Fibroblast of lung (primary cell): ENCODE measurements around the gene NEO1. TPM values are rescaled to one million over a fixed set of nuclear protein-coding genes. Genes with fewer than 3 reads are reported as not detected.

Experiments used
- DNase-seq, 2 donors: peaks; one replicate each; pipeline versions ENCODE4 v3.0.0 to v3.0.0-alpha.2; 2010; ENCODE audit warnings: low read depth in 2 of 2
- H2AFZ ChIP-seq: 2 replicates; pipeline ENCODE4 v1.5.1; 2012; ENCODE audit warnings: low read length, control low read depth, inconsistent platforms
- H3K27ac ChIP-seq: 2 replicates; pipeline ENCODE4 v1.5.1; 2011; ENCODE audit warnings: low read length, control low read depth; ENCODE audit not compliant: insufficient read depth
- H3K27me3 ChIP-seq: 2 replicates; pipeline ENCODE4 v1.5.1; 2011; ENCODE audit warnings: mild to moderate bottlenecking, low read length; ENCODE audit not compliant: control insufficient read depth, insufficient read depth
- H3K36me3 ChIP-seq: 2 replicates; pipeline ENCODE4 v1.5.1; 2011; ENCODE audit warnings: low read length; ENCODE audit not compliant: control insufficient read depth, insufficient read depth
- H3K4me1 ChIP-seq: 2 replicates; pipeline ENCODE4 v1.5.1; 2011; ENCODE audit warnings: low read length; ENCODE audit not compliant: control insufficient read depth, insufficient read depth; ENCODE audit errors: extremely low read depth
- H3K4me2 ChIP-seq: 2 replicates; pipeline ENCODE4 v1.5.1; 2011; ENCODE audit warnings: low read length, control low read depth; ENCODE audit not compliant: insufficient read depth; ENCODE audit errors: extremely low read depth
- H3K4me3 ChIP-seq, 4 experiments: fragments of 200-600 bp in 1 of 4; sonication (generic) in 1 of 4; replicated peaks in 1 of 4; 2 replicates each; pipeline ENCODE4 v1.5.1; 2011 to 2016; ENCODE audit warnings: low read length in 4 of 4, low read depth in 3 of 4, mild to moderate bottlenecking in 3 of 4, control low read depth in 2 of 4, inconsistent platforms in 1 of 4, mixed read lengths in 1 of 4; ENCODE audit not compliant: insufficient read depth in 1 of 4; ENCODE audit errors: control extremely low read depth in 1 of 4
- H3K79me2 ChIP-seq: 2 replicates; pipeline ENCODE4 v1.5.1; 2012; ENCODE audit warnings: mild to moderate bottlenecking, low read length, inconsistent platforms; ENCODE audit not compliant: control insufficient read depth, insufficient read depth
- H3K9ac ChIP-seq: 2 replicates; pipeline ENCODE4 v1.5.1; 2011; ENCODE audit warnings: mild to moderate bottlenecking, low read length, control low read depth; ENCODE audit not compliant: insufficient read depth
- H3K9me3 ChIP-seq: 2 replicates; pipeline ENCODE4 v1.5.1; 2012; ENCODE audit warnings: low read depth, low read length; ENCODE audit not compliant: control insufficient read depth, insufficient read depth
- H4K20me1 ChIP-seq: 2 replicates; pipeline ENCODE4 v1.5.1; 2011; ENCODE audit warnings: low read length; ENCODE audit not compliant: control insufficient read depth, insufficient read depth; ENCODE audit errors: extremely low read depth
- EZH2 ChIP-seq: IDR thresholded peaks from 2 replicates; pipeline ENCODE4 v1.5.1; 2012; ENCODE audit warnings: low read length, control low read depth, mild to moderate bottlenecking; ENCODE audit errors: missing control alignments
- polyA plus RNA-seq, 2 donors: library from polyadenylated mRNA; depleted of rRNA in 1 of 2; stranded (reverse) in 1 of 2; unstranded in 1 of 2; fragments of >200 nt; gene quantifications; 2 replicates each; pipeline ENCODE4 v1.2.1, GENCODE V29; 2011 to 2012; ENCODE audit warnings: missing spikeins in 1 of 2
- total RNA-seq: library from RNA; depleted of rRNA; stranded (reverse); fragments of >200 nt; gene quantifications from 2 replicates; pipeline ENCODE4 v1.2.1, GENCODE V29; 2014
- TF ChIP-seq, protein P1 (sequence below), 2 donors: IDR thresholded peaks in 1 of 2; conservative IDR thresholded peaks in 1 of 2; 1 replicate in 1 of 2; 2 replicates in 1 of 2; pipeline ENCODE4 v1.5.1; 2011 to 2012; ENCODE audit warnings: low read length in 2 of 2, control low read depth in 1 of 2, inconsistent platforms in 1 of 2, low read depth in 1 of 2, mild to moderate bottlenecking in 1 of 2

Gene NEO1
- total and polyA plus RNA-seq, 2 donors (not counting 1 experiment from before 2014, with no cell fraction given): 6.2 to 19.3 TPM

DNA sequence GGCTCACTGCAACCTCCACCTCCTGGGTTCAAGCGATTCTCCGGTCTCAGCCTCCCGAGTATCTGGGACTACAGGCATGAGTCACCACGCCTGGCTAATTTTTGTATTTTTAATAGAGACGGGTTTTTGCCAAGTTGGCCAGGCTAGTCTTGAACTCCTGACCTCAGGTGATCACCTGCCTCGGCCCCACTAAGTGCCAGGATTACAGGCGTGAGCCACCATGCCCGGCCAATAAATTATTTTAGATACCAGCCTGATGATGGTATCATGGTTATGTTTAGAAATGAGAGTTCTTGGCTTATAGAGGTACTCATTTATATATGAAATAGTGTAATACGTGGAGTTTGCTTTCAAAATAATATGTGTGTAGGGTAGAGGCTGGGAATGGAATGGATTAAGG is 119.4 kb downstream of the NEO1 start:
- no peaks in the 10 kb centered on the region for H4K20me1 ChIP-seq
- H3K4me1 ChIP-seq: no peaks in the 10 kb centered on the region
- no peaks in the 10 kb centered on the region for H3K79me2 ChIP-seq
- H2AFZ ChIP-seq: no peak overlapping the region
- H3K4me2 ChIP-seq: no peak overlapping the region
- no peaks in the 10 kb centered on the region for H3K9me3 ChIP-seq
- no peaks in the 10 kb centered on the region for H3K36me3 ChIP-seq
- no peak overlapping the region for H3K27ac ChIP-seq
- no peak for DNase-seq
- TF ChIP-seq, protein P1, sequence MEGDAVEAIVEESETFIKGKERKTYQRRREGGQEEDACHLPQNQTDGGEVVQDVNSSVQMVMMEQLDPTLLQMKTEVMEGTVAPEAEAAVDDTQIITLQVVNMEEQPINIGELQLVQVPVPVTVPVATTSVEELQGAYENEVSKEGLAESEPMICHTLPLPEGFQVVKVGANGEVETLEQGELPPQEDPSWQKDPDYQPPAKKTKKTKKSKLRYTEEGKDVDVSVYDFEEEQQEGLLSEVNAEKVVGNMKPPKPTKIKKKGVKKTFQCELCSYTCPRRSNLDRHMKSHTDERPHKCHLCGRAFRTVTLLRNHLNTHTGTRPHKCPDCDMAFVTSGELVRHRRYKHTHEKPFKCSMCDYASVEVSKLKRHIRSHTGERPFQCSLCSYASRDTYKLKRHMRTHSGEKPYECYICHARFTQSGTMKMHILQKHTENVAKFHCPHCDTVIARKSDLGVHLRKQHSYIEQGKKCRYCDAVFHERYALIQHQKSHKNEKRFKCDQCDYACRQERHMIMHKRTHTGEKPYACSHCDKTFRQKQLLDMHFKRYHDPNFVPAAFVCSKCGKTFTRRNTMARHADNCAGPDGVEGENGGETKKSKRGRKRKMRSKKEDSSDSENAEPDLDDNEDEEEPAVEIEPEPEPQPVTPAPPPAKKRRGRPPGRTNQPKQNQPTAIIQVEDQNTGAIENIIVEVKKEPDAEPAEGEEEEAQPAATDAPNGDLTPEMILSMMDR (conservative IDR thresholded peaks at IDR 0.05 in 1 of 2, IDR thresholded peaks at IDR 0.05 in 1 of 2; ENCODE audit: low read depth in 1 of 2, low read length in 2 of 2): no peak
- TF ChIP-seq EZH2: no peak
- no peak overlapping the region for H3K9ac ChIP-seq
- no peaks in the 10 kb centered on the region for H3K27me3 ChIP-seq
- H3K4me3 ChIP-seq: no peak overlapping the region

DNA sequence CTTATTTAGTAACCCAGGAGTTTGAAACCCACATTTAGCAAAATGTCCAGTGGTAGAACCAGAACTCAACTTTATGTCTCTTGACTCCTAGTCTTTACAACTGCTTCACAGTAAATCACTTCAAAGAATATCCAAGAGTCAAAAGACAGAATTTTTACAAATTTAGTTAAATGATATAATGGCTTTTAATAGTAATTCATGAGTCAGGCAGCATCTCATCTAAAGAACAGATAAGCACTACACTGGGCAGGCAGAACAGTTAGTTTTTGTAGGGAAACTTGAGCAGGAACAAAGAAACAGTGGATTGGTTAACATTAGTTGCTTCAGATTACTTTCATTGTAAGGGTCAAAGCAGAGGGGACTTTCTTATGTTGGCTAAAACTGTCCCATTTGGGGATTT is 120.2 kb downstream of the NEO1 start:
- Histone ChIP-seq H2AFZ (no peak overlapping the region), H3K36me3 (no peaks in the 10 kb centered on the region), H3K27ac (no peak overlapping the region), H3K4me3 (no peak overlapping the region), H3K4me2 (no peak overlapping the region), H4K20me1 (no peaks in the 10 kb centered on the region), H3K79me2 (no peaks in the 10 kb centered on the region), H3K9me3 (no peaks in the 10 kb centered on the region), H3K9ac (no peak overlapping the region), H3K27me3 (no peaks in the 10 kb centered on the region), H3K4me1 (no peaks in the 10 kb centered on the region)
- no peak for TF ChIP-seq EZH2
- TF ChIP-seq, protein P1 (conservative IDR thresholded peaks at IDR 0.05 in 1 of 2, IDR thresholded peaks at IDR 0.05 in 1 of 2; ENCODE audit: low read depth in 1 of 2, low read length in 2 of 2): no peak
- DNase-seq: no peak

DNA sequence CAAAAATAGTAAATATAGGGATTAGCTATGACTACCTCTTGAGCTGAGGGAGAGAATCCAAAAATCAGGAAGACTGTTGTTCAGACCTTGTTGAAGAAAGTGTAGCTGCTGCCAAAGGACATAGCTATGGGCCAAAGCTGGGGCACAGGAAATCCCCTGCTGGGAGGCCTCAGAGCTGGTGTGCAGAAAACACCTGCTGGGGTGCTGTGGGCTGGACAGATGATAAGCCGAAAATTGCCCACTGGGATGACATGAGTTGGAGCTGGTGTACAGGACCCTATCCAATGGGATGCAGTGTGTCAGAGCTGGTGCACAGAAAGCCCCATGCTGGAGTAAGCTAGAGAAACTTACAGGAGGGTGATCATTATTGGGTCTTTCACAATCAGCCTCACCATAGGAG is 121.9 kb downstream of the NEO1 start:
- no peak overlapping the region for H2AFZ ChIP-seq
- no peaks in the 10 kb centered on the region for H4K20me1 ChIP-seq

More for the DNA sequence above, 121.9 kb downstream of the NEO1 start:
- no peak for DNase-seq
- no peaks in the 10 kb centered on the region for H3K27me3 ChIP-seq
- H3K9me3 ChIP-seq: no peaks in the 10 kb centered on the region
- TF ChIP-seq, protein P1 (conservative IDR thresholded peaks at IDR 0.05 in 1 of 2, IDR thresholded peaks at IDR 0.05 in 1 of 2; ENCODE audit: low read depth in 1 of 2, low read length in 2 of 2): no peak
- TF ChIP-seq EZH2: no peak
- no peaks in the 10 kb centered on the region for H3K79me2 ChIP-seq
- H3K4me3 ChIP-seq: no peak overlapping the region
- H3K36me3 ChIP-seq: no peaks in the 10 kb centered on the region
- H3K4me2 ChIP-seq: no peak overlapping the region
- no peaks in the 10 kb centered on the region for H3K4me1 ChIP-seq
- no peak overlapping the region for H3K27ac ChIP-seq
- H3K9ac ChIP-seq: no peak overlapping the region
